Right kidney (tissue), 1 donor: Measurements from ENCODE around the gene STK32A.

Experiments used
- DNase-seq: peaks from one replicate; pipeline ENCODE4 v3.0.0-alpha.2; 2016

STK32A gene

GRCh38 chr5:147245381-147246165, 10.7 kb downstream of the STK32A start:
- no peak for DNase-seq

GRCh38 chr5:147248561-147248960, 13.7 kb downstream of the STK32A start:
- no peak for DNase-seq

GRCh38 chr5:147259837-147260236, 25.0 kb downstream of the STK32A start:
- no peak for DNase-seq

GRCh38 chr5:147267082-147267832, 32.4 kb downstream of the STK32A start:
- no peak for DNase-seq

DNA sequence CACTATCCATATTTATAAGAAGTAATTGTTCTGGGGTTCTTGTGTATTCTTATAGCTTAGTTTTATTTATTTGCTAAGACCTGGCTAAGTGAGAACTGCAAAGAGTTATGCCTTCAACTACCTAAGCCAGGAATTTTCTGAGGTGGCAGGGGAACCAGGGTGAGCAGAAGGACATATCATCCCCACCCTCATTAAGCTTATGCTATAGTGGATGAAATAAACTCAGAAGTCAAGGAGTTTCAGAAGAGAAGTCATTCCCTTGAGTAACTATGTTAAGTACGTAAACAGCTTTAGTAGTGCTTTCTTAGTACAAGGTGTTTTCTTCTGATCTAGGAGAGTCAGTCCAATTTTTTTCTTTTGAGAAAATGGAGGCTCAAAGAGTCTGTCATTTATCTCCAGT, 41.7 kb downstream of the STK32A start:
- no peak for DNase-seq

DNA sequence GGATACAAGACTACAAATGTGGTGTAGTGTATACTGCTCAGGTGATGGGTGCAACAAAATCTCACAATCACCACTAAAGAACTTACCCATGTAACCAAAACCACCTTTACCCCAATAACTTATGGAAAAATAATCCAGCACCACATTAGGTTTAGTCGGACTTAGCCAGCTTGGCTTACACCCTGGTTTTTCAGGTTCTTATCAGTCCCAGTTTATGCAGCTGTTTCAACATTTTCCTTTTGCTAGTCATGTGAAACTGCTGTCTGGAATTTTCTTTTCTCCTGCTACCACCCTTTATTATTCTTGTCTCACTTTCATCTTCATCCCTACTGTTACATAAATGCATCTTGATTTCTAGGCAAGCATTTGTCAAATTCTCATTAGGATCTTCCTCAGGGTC, 51.5 kb downstream of the STK32A start:
- no peak for DNase-seq

DNA sequence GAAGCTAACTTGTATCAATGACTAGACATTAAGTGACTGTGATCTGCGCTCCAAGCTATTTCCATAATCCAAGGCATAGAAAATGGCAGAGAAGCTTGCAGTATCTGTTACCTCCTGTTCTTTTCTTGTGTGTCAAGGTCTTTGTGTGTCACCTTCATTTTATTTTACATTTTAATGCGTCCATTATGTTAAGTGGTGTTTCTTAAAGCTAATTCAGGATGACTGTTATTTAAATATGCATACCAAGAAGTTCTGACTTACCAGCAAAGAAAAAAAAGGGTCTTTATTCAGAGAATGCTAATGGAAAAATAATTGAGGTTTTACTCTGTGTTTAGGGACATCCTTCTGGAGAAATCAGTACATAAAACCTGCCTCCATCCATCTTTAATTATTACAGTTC, 52.3 kb downstream of the STK32A start:
- no peak for DNase-seq

DNA sequence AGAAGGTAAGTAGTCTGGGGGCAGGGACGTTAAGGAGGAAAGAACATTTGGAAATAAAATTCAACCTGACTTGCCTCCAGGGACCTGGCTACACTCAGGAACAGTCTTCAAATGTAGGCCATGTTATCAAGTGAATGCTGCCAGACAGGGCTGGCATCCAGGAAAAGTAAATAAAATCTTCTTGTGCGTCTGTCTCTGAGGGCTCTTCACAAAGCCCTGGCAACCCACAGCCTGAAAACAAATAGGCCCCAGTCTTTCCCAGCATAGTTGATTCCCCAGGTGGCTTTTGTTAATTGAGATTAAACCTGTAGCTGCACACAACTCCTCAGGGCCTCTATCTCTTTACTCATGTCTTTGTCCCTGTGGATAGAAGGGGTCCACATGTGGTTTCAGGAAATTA, 55.4 kb downstream of the STK32A start:
- no peak for DNase-seq

DNA sequence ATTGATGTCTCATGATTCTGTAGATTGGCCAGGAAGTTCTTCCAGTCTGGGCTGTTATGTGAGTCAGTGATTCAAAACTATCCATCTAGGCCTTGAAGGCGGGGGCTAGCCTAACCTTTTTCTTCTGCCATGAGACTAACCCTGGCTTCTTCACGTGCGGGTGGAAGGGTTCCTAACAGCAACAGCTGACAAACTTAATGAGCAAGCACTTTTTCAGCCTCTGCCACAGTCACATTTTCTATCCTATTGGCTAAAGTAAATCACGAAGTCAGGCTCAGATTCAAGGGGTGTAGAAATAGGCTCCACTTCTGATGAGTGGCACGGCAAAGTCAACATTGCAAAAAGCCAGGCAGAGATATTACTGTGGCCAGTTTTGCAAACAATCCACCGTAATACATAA, 68.4 kb downstream of the STK32A start:
- no peak for DNase-seq

GRCh38 chr5:147303976-147304375, 69.2 kb downstream of the STK32A start:
- DNase-seq, result no peak

DNA sequence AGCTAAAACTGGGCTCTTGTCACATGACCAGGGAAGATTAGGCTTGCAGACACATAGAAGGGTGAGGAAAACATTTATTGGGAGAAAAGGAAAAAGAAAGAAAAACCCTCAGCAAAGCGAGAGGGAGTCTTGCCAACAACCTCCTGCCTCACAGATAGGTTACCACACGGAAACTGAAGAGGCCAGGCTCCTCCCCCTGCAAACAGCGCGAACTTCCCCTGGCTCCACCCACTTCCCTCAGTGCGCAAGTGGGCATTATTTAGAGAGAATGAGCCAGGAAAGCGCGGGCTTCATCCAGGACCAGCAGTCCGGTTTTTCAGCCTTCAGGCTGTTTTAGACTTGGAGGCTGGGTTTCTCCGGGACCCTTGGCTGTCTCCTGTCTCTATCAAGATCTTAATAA, 70.3 kb downstream of the STK32A start:
- DNase-seq, result no peak

DNA sequence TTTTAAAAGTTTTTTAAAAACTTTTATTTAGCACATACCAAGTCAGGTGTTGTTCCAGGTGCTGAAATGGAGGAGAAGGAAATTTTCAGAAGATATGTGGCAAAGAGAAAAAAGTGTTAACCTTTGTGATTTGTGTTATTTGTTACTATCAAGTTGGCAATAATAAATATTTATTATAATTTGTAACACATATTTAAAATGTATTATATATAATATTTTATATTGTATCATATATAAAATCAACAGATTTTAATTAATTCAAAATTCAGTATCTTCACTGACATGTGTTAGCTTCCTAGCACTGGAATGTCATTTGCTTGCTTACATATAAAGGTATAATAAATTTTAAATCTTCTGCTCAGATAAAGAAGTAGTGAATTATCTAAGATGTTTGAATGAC, 71.5 kb downstream of the STK32A start:
- no peak for DNase-seq

- no peak for DNase-seq
Observed at GRCh38 chr5:147307170-147307569, 72.3 kb downstream of the STK32A start.

GRCh38 chr5:147309621-147310020, 74.8 kb downstream of the STK32A start:
- DNase-seq, result no peak

- DNase-seq, result no peak
Observed at GRCh38 chr5:147310059-147310704, 75.4 kb downstream of the STK32A start.

DNA sequence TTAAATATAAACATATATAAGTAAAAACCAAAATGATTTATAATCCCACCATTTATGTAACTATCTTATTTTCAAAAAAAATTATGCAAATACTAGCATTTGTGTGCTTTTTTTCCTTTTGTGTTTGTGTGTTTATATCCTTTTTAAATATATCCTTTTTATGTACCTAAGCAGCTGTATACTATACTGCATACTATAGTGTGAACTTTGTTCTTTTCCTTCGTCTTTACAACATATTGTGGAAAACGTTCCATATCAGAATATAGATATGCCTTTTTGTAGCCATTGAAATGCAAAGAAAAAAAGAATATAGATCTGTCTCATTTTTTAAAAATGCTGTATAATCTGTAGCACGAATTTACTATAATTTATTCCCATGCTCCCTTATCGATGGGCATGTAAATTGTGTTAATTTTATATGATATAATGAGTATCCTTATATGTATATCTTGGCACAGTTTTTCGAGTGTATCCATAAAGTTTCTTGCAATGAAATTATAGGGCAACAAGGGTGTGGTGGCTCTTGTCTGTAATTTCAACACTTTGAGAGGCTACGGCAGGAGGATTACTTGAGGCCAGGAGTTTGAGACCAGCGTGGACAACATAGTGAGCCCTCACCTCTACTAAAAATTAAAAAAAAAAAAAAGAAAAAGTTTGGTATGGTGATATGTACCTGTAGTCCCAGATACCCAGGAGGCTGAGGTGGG, 83.3 kb downstream of the STK32A start:
- DNase-seq, result no peak

DNA sequence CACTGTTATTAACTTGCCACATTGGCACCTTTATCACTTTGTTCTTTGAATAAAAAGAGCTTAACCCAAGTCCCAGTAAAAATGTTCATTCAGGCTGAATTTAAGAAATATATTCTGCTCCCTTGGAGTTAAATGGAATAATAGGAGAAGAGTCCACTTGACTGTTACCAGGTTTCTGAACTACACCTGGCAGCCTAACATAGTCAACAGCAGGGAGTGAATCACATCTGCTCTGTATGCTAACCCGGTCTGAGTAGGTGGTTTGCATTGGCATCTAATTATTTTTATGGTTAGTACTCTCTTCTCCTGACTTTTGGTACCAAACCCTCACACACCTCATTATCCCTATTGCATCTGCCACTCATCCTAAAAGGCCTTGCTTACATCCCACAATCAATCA, 86.7 kb downstream of the STK32A start:
- no peak for DNase-seq

DNA sequence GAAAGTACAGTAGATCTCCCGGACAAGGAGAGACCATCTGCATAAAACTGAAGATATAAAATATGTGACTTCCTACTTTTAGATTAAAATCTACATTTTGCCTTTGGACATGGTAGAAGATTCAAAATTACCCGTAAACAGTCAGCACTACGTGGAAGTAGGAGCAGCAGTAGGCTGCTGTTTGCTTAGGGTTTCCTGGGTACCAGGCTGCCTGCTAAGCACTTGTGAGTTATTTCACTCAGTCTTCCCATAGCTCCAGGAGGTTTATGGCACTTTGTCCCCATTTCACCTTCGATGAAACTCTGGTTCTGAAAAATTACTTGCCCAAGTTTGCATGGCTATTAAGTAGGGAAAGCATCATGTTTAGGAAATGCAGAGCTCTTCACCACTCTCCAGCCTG, 92.6 kb downstream of the STK32A start:
- DNase-seq, result no peak

DNA sequence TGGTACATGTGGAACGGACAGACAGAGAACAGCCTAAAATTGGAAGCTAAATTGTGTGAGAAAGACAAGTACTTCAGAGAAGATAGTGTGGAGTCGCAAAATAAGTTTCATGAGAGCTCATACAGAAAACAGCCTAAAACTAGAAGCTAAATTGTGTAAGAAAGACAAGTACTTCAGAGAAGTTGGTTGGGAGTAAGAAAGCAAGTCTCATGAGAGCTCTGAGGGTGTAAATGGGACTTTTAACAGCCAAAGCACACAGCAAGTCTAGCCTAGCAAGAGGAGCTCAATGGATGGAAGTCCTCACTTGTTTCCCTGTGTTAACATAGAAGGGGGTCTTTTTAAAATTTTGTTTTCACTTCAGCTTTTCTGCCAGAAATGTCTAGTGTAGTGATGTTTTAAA, 93.1 kb downstream of the STK32A start:
- DNase-seq, result no peak

GRCh38 chr5:147332658-147333057, 97.8 kb downstream of the STK32A start:
- DNase-seq, result no peak

GRCh38 chr5:147336876-147337275, 102.0 kb downstream of the STK32A start:
- peak; percentile 18 for DNase-seq

- DNase-seq, result no peak
Observed at GRCh38 chr5:147339313-147339712, 104.5 kb downstream of the STK32A start.

- no peak for DNase-seq
Observed at GRCh38 chr5:147340941-147341340, 106.1 kb downstream of the STK32A start.
